Endometrial microvascular endothelial cells (primary cell): ENCODE results near the gene PTEN. TPM values are rescaled to one million over a fixed set of nuclear protein-coding genes. Genes with fewer than 3 reads are reported as not detected.
"Not testable (repeated sequence)": the region's sequence is repeated elsewhere in the genome, so short reads cannot be mapped to it uniquely, and the experiment has no call there.

Experiments used
- in situ Hi-C: cut with HindIII; loops from 2 replicates; pipeline ENCODE4 v1.10.0; 2017; ENCODE audit warnings: low sequenced_read_pairs, low pct_unique_long_range_greater_than_20kb; ENCODE audit errors: inconsistent ontology term
- total RNA-seq: library from RNA; depleted of rRNA; stranded (reverse); fragments of >200 nt; gene quantifications from one replicate; pipeline ENCODE4 v1.2.3, GENCODE V29; 2015; ENCODE audit errors: inconsistent ontology term

PTEN gene
- total RNA-seq, 1 donor from 2014 or later, result 29.6 TPM

GRCh38 chr10:87895430-87895829 is 32.0 kb downstream of the PTEN start:
- in situ Hi-C loops, result no loop called here

GRCh38 chr10:87896216-87896615 is 32.8 kb downstream of the PTEN start:
- in situ Hi-C loops, result no loop called here

- in situ Hi-C loops, result not testable (repeated sequence)
Observed at GRCh38 chr10:87897957-87898356, 34.5 kb downstream of the PTEN start.

- in situ Hi-C loops, result not testable (repeated sequence)
Observed at GRCh38 chr10:87903396-87903795, 40.0 kb downstream of the PTEN start.

GRCh38 chr10:87913156-87913921 is 49.9 kb downstream of the PTEN start:
- in situ Hi-C loops, result no loop called here

- in situ Hi-C loops, result no loop called here
Observed at GRCh38 chr10:87915406-87915805, 52.0 kb downstream of the PTEN start.

- in situ Hi-C loops, result no loop called here
Observed at GRCh38 chr10:87915989-87916388, 52.6 kb downstream of the PTEN start.

GRCh38 chr10:87916515-87916914 is 53.1 kb downstream of the PTEN start:
- in situ Hi-C loops, result no loop called here

GRCh38 chr10:87918254-87918859 is 54.9 kb downstream of the PTEN start:
- in situ Hi-C loops, result no loop called here

- in situ Hi-C loops, result no loop called here
Observed at GRCh38 chr10:87920538-87920937, 57.1 kb downstream of the PTEN start.

GRCh38 chr10:87921931-87922688 is 58.7 kb downstream of the PTEN start:
- in situ Hi-C loops, result no loop called here

- in situ Hi-C loops, result no loop called here
Observed at GRCh38 chr10:87923233-87923632, 59.8 kb downstream of the PTEN start.

- in situ Hi-C loops, result no loop called here
Observed at GRCh38 chr10:87925570-87925969, 62.1 kb downstream of the PTEN start.

GRCh38 chr10:87927091-87927490 is 63.7 kb downstream of the PTEN start:
- in situ Hi-C loops, result no loop called here

- in situ Hi-C loops, result no loop called here
Observed at GRCh38 chr10:87928996-87929395, 65.6 kb downstream of the PTEN start.

- in situ Hi-C loops, result no loop called here
Observed at GRCh38 chr10:87930141-87930540, 66.7 kb downstream of the PTEN start.

- in situ Hi-C loops, result no loop called here
Observed at GRCh38 chr10:87930934-87931835, 67.8 kb downstream of the PTEN start.

GRCh38 chr10:87931836-87932230 is 68.4 kb downstream of the PTEN start:
- in situ Hi-C loops, result no loop called here
